ENCODE measurements around the gene CTSD.
A peak's percentile ranks its signal among the peaks of the same experiment; 100 is the strongest.

The CTSD gene

GRCh38 chr11:1782831-1783724 is 19.4 kb upstream of the CTSD start:
- DNase-seq (ENCODE audit: low spot score): no peak

- DNase-seq (ENCODE audit: low spot score): no peak
Measured at GRCh38 chr11:1782031-1782590, 18.4 kb upstream of the CTSD start.

GRCh38 chr11:1781593-1781975 is 17.9 kb upstream of the CTSD start:
- DNase-seq (ENCODE audit: low spot score): no peak

GRCh38 chr11:1780700-1781592 is 17.2 kb upstream of the CTSD start:
- no peak for DNase-seq (ENCODE audit: low spot score)

- no peak for DNase-seq (ENCODE audit: low spot score)
Measured at GRCh38 chr11:1779806-1780699, 16.3 kb upstream of the CTSD start.

GRCh38 chr11:1779034-1779805 is 15.5 kb upstream of the CTSD start:
- DNase-seq (ENCODE audit: low spot score): no peak

GRCh38 chr11:1778141-1778911 is 14.6 kb upstream of the CTSD start:
- DNase-seq (ENCODE audit: low spot score): no peak

GRCh38 chr11:1777737-1778136 is 14.0 kb upstream of the CTSD start:
- no peak for DNase-seq (ENCODE audit: low spot score)

GRCh38 chr11:1776944-1777715 is 13.4 kb upstream of the CTSD start:
- DNase-seq (ENCODE audit: low spot score): no peak

- no peak for DNase-seq (ENCODE audit: low spot score)
Measured at GRCh38 chr11:1776331-1776851, 12.7 kb upstream of the CTSD start.

- no peak for DNase-seq (ENCODE audit: low spot score)
Measured at GRCh38 chr11:1774886-1775285, 11.2 kb upstream of the CTSD start.

- DNase-seq (ENCODE audit: low spot score): no peak
Measured at GRCh38 chr11:1773994-1774550, 10.3 kb upstream of the CTSD start.

- no peak for DNase-seq (ENCODE audit: low spot score)
Measured at GRCh38 chr11:1773131-1773993, 9.6 kb upstream of the CTSD start.

- peak; percentile 96 for DNase-seq (ENCODE audit: low spot score)
Measured at GRCh38 chr11:1772270-1773130, 8.8 kb upstream of the CTSD start.

GRCh38 chr11:1771700-1772099 is 8.0 kb upstream of the CTSD start:
- no peak for DNase-seq (ENCODE audit: low spot score)

GRCh38 chr11:1771273-1771672 is 7.5 kb upstream of the CTSD start:
- DNase-seq (ENCODE audit: low spot score): no peak

- DNase-seq (ENCODE audit: low spot score): no peak
Measured at GRCh38 chr11:1770528-1770927, 6.8 kb upstream of the CTSD start.
